HG03460 (cell line): ENCODE measurements around the gene DAPK1.

Source experiments
- ATAC-seq: cut with Tn5 transposase; IDR thresholded peaks from one replicate; pipeline ENCODE4 v1.9.1; 2021; ENCODE audit not compliant: unreplicated experiment

Gene DAPK1

DNA sequence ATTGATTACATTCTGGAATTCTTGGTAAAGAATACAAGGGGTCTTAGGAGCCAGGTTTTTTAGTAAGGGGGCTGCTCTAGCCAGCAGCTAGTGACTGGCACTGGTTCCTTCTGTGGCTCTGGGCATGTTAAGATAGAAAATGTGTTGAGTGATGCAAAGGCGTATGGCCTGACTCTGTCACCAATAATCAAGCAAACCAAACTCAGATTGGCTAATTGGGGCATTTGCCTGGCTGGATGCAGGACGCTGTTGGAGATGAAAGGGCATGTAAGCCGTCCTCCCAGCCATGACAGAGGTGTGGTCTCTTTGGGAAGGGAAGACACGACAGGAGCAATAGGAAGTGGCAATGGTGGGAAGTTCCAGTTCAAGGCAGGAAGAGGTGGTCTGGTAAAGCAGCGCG is 140.6 kb downstream of the DAPK1 start:
- ATAC-seq, result no peak

GRCh38 chr9:87639949-87640348 is 142.3 kb downstream of the DAPK1 start:
- ATAC-seq, result no peak

DNA sequence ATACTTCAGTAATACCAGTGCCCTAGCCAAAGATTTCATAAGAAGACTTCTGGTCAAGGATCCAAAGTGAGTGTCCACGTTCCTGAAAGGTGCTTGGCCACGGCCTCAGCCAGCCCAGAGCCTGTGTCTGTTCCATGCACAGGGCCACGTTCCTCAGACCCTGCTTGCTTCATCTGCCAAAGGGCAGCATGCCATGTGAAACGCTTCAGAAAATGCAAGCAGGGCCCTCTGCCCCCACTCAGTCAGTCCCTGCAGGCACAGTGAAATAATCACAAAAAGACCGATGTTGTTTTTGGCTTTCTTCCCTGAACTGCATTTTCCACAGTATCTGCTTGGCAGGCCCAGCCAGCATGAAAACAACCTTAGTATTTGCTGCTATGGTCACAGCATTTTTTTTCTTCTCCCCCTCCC is 142.7 kb downstream of the DAPK1 start:
- ATAC-seq, result no peak

DNA sequence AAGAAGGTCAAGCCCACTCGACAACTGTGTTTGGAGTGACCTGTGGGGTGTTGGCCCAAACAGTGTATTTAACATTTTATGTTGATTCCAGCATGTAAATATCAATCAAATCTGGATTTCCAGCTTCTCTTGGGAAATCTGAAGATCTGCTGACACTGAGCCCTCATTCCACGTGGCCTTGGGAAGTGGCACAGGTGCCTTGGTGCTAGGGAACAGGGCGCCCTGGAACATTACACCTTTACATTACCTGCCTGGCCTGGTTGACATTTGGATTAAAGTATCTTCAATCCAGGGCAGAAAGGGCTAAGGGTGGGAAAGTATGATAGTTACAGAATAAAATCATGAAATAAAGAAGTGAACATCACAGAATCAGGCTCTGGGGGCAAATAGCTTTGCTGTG is 143.4 kb downstream of the DAPK1 start:
- no peak for ATAC-seq

GRCh38 chr9:87642330-87643106 is 144.9 kb downstream of the DAPK1 start:
- ATAC-seq, result no peak

DNA sequence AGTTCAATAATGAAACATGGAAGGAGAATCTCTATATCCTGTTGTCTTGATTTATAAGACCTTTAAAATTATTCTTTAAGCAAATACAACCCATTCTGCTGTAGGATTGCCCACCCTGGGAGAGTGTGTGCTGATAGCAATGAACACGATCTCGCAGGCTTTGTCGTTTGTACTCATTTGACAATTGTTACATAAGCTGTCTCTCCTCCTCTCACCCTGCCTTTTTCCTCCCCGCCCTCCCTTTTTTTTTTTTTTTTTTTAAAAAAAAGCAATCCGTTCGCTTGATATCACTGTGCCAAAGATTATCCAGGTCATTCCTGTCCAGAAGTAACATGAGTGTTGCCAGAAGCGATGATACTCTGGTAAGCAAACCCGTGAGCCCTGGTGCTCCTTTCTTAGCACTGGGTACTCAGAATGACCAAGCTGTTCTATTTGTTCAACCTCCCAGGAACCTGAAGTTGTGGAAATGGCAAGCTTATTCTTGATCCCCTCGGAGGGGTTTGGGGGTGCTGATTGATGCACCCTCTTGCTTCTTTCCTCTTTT is 145.5 kb downstream of the DAPK1 start:
- ATAC-seq, result no peak

DNA sequence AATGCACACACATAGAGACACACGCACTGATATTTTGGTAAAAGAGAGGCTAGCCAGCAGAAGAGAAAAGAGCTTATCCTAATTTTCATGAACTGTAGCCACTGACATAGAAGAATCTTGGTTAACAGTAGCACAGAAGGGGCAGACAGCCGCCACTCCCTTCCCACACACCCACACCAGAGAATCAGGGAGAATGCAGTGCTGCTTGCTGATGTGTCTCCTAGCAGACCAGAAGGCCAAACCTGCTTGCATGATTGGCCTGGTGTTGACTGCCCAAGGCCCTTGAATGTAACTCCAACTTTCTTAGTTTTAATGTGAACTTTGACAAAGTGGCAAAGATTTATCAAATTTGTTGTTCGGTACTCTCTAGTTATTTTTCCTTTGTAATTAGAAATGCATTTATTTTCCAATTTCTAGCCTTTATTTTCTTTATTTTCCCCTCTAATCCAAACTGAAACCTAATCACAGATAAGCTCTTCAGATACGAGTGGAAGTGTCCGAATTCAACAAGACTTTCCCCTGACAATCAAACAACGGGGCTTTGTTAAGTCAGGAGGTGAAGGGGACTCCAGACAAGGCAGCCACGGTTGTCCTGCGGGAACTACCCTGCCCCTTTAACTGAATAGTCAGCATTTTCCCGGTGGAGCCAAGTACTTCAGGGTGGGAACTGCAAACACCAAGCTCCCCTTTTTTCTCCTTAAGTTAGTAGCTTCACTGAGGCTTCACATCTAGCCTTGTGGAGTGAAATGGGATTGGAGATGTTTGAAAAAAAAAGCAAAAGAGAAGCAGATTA is 146.3 kb downstream of the DAPK1 start:
- no peak for ATAC-seq

DNA sequence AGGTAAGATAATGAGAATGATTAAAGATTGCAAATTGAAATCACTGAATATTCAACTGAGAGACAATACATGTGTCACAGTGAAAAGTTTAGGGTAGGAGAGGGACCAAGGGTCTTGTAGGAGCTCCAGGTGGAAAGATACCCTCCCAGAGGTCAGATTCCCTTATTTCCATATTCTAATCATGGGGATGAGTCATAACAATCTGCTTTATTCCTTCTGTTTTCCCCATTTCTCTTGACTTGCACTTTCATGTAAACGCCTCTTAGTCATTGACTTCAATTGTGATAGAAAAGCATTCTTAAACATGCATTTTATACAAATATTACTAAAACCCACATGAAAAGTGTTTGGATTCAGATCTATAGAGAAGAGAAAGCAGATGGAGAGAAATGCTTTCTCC is 147.0 kb downstream of the DAPK1 start:
- no peak for ATAC-seq

DNA sequence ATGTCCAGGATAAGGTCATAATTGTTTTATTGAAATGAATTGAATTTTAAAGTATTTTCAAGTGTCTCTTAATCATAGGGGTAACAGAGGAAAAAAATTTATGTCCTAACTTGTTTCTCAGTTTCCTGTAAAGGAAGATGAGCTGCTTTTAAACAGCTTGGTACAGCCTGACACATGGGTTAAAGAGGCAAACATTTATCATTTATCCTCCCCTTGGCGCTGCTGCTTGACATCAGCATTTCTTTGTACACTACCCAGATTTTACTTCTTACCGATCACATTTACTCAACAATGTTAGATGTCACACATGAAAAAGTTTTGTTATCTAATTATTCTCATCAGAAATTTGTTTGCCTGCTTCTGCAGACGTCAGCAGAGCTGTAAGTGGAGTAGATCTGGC is 148.9 kb downstream of the DAPK1 start:
- ATAC-seq, result no peak

- no peak for ATAC-seq
Observed at GRCh38 chr9:87647114-87647513, 149.4 kb downstream of the DAPK1 start.

DNA sequence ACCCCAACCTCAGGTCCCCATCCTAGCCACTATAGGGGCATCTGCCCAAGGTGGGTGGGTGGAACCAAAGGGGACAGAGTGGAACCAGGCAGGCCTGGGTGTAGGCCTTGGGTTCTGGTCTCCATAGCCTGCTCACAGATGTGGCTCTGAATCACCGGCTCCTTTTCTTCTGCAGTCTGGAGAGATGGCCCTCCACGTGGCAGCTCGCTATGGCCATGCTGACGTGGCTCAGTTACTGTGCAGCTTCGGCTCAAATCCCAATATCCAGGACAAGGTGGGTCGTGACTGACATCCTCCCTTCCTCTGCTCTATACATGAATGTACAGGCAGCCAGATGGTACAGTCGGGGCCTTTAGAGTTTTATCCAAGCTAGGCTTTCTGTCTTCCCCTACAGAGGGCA is 150.9 kb downstream of the DAPK1 start:
- ATAC-seq, result no peak

GRCh38 chr9:87650611-87651295 is 153.1 kb downstream of the DAPK1 start:
- ATAC-seq, result no peak

- ATAC-seq, result no peak
Observed at GRCh38 chr9:87651431-87651830, 153.8 kb downstream of the DAPK1 start.

GRCh38 chr9:87653941-87654340 is 156.3 kb downstream of the DAPK1 start:
- no peak for ATAC-seq

DNA sequence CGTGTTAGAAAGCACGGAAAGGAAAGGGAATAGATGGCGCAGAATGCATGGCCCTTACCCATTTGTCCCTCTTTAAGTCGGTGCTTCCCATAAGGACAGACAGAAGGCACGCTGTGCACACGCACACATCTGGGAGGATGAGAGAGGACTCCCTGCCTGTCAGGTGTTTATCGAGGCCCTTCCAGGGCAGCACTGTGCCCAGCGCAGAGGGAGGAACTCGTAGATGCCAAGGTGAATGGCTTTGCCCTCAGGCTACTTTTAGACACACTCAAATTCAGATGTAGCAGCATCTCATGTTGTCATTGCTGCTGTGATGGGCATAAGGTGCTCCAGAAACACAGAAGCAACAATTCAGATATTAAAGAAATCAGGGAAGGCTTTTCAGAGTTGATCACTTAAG is 158.1 kb downstream of the DAPK1 start:
- ATAC-seq, result no peak

- ATAC-seq, result no peak
Observed at GRCh38 chr9:87656485-87656884, 158.8 kb downstream of the DAPK1 start.

DNA sequence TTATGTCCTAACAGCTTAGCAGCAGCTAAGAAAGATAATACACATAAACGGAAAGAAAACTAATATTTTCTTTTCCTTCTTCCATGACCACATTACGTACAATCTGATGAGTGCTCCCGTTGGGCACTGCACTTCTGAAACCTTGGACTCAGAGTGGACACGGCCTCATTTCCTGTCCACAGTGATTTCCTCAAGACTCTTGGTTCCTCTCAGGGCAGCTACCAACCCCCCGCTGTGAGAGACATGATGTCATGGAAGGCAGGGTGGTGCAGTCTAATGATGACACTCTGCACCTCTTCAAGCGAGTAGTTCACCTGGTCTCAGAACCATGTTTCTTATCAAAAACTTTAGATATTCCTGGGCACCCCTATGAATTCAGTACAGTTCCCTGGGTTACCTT is 159.5 kb downstream of the DAPK1 start:
- no peak for ATAC-seq

- no peak for ATAC-seq
Observed at GRCh38 chr9:87657893-87658292, 160.2 kb downstream of the DAPK1 start.

DNA sequence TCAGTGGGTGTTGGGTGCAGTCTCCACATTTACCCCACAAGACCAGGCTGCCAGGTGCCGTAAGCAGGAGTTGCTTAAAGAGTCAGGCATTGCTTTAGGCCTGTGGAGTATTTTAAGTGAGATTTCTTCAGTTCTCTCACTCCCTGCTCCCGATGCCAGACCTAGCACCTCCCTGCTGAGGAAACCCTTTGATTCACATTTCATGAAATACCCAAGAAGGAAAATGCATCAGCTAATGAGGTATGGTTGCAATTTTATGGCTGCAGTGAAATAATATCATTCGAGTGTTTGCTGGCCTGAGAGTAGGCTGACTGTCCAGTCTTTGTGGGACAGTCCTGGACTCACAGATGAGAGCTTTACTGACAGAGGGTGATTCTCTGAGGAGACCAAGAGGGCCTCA is 160.8 kb downstream of the DAPK1 start:
- no peak for ATAC-seq

- ATAC-seq, result no peak
Observed at GRCh38 chr9:87659534-87660419, 162.1 kb downstream of the DAPK1 start.

GRCh38 chr9:87661241-87661640 is 163.6 kb downstream of the DAPK1 start:
- no peak for ATAC-seq
